DMS53 (cell line): ENCODE measurements around the gene EXOC3L4.

ENCODE experiments used
- DNase-seq: peaks from one replicate; lab custom pipeline; 2025; lab: John Stamatoyannopoulos, UW

EXOC3L4 gene

GRCh38 chr14:103133210-103134140 is 39.0 kb downstream of the EXOC3L4 start:
- DNase-seq: no peak

DNA sequence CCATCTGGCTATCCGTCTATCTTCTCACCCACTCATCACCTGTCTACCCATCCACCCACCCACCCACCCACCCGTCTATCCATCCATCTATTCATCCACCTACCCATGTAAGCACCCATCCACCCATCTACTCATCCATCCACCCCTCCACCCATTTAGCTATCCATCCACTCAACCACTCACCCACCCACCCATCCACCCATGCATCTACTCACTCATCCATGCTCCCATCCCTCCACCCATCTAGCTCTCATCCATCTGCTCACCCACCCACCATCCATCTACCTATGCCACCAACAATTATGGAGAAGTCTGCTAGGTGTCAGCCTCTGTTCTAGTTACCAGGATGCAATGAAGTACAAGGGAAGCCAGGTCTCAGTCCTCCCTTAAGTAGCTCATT is 39.9 kb downstream of the EXOC3L4 start:
- DNase-seq: no peak

- no peak for DNase-seq
Observed at GRCh38 chr14:103134919-103135318, 40.4 kb downstream of the EXOC3L4 start.

DNA sequence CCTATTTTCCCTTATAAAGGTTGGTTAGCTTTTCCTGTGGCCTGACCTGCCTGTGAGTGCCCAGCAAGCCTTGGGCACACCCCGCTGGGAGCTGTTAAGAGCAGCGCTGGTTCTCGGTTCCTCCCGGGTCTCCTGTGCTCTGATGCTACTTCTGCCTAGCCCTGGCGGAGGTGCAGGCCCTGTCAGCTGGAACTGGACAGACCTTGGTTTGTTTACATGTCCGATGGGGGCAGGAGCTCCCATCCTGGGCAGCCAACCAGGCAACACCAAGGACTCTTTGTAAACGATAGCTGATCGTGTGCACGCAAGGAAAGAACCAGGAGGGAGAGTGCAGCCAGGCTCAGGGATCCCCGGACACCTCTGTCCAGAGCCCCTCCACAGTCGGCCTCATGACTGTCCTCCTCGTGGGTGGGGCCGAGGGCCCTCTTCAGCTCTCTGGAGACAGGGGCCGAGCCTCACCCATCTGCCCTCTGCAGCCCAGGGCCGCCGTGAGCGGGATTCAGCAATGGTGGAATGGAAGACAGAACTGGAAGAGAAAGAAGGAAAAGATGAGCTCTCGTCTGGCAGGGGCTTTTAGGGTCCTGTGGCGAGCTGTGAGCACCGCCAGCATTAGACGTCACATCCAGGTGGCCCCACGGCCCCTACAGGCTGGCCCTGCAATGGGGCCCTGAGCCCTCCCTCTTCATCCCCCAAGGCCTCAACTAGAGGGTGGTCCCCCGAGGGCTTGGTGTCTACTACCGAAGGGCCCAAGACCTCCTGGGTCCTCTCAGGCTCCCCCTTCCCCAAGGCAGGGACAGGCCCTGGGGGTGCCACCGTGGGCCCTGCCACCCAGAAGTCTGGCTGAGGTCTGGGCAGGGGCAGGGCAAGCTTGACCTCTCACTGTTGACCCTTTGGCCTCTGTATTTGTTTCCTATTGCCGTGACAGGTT is 41.1 kb downstream of the EXOC3L4 start:
- no peak for DNase-seq

DNA sequence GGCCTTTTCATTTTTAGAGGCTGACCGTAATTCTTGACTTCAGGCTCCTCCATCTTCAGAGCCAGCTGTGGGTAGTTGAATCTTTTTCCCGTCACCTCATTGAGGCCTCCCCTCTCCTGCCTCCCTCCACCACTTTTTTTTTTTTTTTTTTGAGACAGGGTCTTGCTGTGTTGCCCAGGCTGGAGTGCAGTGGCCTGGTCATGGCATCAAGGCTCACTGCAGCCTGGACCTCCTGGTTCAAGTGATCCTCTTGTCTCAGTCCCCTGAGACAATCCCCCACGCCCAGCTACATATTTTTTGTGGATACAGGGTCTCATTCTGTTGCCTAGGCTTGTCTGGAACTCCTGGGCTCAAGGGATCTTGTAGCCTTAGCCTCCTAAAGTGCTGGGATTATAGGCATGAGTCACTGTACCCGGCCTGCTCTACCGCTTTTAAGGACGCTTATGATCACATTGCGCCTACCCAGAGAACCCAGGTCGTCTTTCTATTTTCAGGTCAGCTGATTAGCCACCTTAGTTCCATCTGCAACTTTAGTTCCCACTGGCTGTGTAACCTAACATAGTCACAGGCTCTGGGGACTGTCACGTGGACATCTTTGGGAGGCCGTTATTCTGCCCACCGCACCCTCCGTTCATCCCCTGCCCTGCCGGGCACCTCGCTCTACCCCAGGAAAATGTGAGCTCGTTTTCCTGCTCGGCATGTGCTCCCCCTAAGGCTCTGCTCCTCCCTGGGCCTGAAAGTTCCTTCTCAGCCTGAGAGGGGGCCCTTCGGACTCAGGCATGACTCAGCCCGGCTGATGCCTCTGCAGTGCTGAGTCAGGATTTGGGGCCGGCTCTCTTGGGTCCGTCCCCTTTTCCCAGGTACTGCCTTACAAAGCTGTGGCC is 42.1 kb downstream of the EXOC3L4 start:
- no peak for DNase-seq

DNA sequence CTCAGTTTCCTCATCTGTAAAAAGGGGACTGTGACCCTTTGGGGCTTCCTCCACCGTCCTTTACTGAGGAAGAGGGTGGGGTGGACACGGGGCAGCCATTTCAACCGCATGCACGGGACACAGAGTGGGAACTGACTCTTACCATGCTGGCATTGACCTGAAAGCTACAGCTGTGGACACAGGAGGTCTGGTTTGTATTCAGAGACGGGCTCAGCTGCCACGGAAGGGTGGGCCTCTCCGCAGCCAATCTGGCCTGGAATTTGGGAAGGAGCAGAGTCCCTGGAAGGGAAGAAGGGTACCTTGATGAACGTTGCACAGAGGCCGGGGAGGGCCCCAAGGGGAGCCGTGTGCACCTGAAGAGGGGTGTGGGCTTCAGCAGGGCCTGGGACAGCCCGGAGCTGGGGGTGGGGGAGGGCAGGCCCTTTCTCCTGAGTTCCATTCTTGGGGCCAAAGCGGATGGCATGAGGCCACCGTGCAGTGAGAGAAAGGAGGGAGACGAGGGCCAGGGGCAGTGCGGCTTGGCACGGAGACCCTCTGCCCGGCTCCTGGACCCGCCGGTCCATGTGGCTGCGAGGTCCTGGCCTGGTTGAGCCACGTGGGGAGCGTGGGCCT is 43.3 kb downstream of the EXOC3L4 start:
- no peak for DNase-seq

- DNase-seq: no peak
Observed at GRCh38 chr14:103138301-103139131, 44.0 kb downstream of the EXOC3L4 start.

GRCh38 chr14:103139132-103140025 is 44.9 kb downstream of the EXOC3L4 start:
- DNase-seq: no peak

GRCh38 chr14:103140316-103141109 is 46.0 kb downstream of the EXOC3L4 start:
- DNase-seq: peak; percentile 27

GRCh38 chr14:103141117-103141796 is 46.7 kb downstream of the EXOC3L4 start:
- DNase-seq: peak; percentile 17

DNA sequence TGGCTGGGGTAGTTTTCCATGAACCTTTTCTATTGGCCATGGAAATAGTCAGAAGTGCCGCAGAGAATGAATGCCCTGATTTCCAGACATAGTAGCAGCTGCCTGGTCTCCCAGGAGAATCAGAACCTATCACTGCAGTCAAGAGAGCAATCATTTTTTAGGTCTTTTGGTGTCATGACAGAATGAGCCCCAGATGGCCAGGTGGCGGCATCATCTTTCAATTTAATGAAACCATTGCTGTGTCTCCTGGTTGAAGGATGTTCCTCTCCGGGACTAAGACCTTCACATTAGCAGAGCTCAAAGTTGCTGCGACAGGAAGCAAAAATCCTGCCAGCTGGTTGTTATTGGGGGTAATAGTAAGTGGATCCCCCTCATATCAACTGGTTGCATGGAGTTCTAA is 47.5 kb downstream of the EXOC3L4 start:
- no peak for DNase-seq

DNA sequence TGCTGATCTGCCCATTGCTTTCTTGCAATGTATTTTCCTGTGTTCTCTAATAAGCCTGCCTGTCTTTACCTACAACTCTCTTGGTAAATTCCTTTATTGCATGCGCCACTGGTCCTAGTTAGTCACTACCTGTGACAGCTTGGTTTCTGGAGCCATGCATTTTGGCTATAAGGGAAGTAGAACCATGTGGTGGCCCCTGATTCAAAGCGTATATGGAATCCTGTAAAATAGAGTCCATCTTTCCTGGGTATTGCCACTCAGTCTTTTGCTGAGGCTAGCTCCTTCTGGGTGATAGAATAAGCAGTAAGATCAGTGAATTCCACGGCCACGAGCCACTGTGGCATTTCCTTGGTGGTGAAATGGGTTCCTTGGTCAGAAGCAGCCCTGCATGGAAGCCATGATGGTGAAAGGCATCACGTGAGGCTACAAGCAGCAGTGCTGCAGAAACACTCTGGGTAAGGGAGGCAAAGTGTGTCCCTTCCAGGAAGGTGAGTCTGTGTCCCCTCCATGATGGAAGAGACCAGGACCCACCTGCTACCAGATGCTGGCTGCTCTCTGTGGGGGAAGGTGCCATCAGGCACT is 48.3 kb downstream of the EXOC3L4 start:
- DNase-seq: no peak

DNA sequence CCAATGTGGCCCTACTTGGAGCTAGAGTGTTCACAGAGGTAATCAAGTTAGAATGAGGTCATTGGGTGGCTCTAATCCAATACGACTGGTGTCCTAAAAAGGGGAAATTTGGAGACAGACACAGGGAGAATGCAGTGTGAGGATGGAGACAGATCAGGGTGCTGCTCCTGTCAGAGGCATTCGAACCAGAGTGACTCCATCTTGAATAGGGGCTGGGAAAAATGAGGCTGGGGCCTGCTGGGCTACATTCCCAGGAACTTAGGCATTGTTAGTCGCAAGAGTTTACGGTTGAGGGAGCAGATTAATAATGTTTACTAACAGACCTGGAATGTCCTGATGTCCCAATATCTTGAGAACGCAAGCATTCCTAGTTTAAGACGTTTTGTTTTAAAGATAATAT is 49.0 kb downstream of the EXOC3L4 start:
- DNase-seq: no peak

- no peak for DNase-seq
Observed at GRCh38 chr14:103144085-103144484, 49.6 kb downstream of the EXOC3L4 start.

GRCh38 chr14:103146141-103146709 is 51.7 kb downstream of the EXOC3L4 start:
- DNase-seq: no peak

- no peak for DNase-seq
Observed at GRCh38 chr14:103149351-103150237, 55.1 kb downstream of the EXOC3L4 start.
